NCI-H2227 (cell line): ENCODE measurements around the gene ZFPL1.
"Not testable (repeated sequence)": the region's sequence is repeated elsewhere in the genome, so short reads cannot be mapped to it uniquely, and the experiment has no call there.

Experiments
- DNase-seq: peaks from one replicate; lab custom pipeline; 2025; ENCODE audit not compliant: unreplicated experiment; lab: John Stamatoyannopoulos, UW

Gene ZFPL1

DNA sequence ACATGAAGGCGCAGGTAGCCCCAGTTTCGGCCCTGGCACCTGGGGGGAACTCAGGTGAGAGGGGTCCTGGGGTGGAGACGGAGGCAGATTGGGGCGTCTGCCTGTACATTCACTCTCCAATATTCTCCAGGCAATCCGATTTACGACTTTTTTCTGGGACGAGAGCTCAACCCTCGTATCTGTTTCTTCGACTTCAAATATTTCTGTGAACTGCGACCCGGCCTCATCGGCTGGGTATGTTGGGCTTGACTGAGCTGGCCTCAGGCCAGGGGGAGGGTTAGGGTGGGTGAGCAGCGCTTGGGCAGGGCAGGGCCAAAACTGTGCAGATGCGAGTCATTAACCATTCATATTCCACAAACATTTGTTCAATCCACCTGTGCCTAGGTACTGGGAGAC is 29.3 kb downstream of the ZFPL1 start:
- DNase-seq = no peak

- no peak for DNase-seq
Measured at GRCh38 chr11:65113839-65114238, 29.8 kb downstream of the ZFPL1 start.

- no peak for DNase-seq
Measured at GRCh38 chr11:65114538-65115171, 30.6 kb downstream of the ZFPL1 start.

DNA sequence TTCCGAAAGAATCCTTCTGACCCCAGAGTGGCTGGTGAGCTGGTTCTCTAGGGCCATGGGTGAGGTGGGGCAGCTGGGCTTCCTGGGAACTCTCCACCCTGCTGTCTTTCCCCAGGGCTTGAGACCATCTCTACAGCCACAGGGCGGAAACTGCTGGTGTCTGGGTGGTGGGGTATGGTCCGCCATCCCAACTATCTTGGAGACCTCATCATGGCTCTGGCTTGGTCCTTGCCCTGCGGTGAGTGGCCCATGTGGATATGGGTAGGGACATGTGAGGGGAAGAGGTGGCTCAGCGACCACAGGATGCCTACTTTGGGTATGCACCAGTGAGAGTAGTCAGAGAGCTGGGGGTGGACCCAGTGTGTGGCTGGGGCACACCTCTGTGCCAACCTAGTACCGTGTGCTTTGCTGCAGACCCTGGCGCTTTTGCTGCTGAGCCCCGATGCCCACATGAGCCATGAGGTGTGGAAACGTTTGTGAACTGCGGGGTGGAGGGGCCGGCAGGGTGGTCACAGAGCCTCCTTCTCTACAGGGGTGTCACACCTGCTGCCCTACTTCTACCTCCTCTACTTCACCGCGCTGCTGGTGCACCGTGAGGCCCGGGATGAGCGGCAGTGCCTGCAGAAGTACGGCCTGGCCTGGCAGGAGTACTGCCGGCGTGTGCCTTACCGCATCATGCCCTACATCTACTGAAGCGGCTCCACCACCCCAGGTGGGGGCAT is 31.5 kb downstream of the ZFPL1 start:
- no peak for DNase-seq

- peak; percentile 58 for DNase-seq
Measured at GRCh38 chr11:65116370-65117205, 32.6 kb downstream of the ZFPL1 start.

DNA sequence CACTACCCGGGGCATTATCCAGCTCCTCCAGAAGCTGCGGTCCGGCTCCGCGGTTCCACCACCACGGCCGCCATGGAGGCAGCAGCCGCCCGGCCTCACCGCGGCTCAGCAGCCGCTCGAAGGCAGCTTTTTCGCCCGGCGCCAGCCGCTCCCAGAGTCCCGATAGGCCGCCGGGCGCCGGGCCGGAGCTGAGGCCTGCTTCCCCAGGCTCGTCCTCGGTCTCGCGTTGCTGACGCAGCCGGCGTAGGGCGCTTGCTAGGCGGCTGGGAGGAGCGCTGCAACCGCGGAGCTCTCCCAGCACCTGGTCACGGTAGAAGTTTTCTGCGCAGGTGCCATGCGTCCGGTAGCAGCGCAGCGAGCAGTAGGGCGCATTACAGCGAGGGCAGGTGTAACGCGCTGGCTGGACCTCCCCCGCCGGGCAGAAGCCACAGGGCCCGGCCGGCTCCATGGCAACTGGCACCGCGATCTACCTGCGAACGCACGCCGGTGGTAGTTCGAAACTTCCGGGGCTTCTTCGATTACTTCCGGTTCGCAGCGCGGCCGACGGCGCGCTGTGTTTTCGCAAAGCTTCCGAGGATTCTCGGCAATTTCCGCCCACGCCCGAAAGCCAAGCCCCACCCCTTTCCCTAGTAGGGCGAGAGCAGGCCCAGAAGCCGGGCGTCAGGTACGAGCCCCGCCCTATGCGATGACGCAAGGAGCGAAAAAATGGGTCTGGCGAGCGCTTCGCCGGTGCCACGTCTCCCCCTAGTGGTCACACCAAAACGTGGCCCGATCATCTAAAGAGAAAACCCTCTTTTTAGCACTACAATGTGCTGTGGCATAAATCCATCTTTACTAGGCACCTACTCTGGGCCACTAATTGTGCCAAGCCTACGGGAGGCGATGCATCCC is 33.4 kb downstream of the ZFPL1 start, which contains the start of gene ZNHIT2:
Gene ZNHIT2 (minus strand): TSS at position 496 of the 891 bp plus-strand sequence. CDS start 48 bp downstream, at position 448.
- DNase-seq = peak; percentile 100

GRCh38 chr11:65118097-65118837 is 34.2 kb downstream of the ZFPL1 start:
- no peak for DNase-seq

GRCh38 chr11:65118891-65119669 is 35.1 kb downstream of the ZFPL1 start:
- DNase-seq = not testable (repeated sequence)

DNA sequence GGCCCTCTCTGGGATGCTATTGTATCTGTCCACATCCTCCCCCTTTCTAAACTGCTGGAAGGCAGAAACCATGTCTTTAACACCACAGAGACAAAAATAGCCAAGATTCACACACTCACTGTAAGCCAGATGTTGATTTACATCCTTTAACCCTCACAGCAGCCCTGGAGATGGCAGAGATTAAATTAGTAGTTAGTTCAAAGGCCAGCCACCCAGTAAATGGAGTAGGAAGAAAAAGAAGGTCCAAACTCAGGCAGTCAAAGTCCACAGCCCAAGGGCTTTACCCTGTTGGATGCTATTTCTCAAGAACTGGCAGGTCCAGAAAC is 35.6 kb downstream of the ZFPL1 start:
- DNase-seq = no peak

GRCh38 chr11:65120831-65121230 is 36.8 kb downstream of the ZFPL1 start:
- no peak for DNase-seq

- no peak for DNase-seq
Measured at GRCh38 chr11:65121447-65121864, 37.4 kb downstream of the ZFPL1 start.

DNA sequence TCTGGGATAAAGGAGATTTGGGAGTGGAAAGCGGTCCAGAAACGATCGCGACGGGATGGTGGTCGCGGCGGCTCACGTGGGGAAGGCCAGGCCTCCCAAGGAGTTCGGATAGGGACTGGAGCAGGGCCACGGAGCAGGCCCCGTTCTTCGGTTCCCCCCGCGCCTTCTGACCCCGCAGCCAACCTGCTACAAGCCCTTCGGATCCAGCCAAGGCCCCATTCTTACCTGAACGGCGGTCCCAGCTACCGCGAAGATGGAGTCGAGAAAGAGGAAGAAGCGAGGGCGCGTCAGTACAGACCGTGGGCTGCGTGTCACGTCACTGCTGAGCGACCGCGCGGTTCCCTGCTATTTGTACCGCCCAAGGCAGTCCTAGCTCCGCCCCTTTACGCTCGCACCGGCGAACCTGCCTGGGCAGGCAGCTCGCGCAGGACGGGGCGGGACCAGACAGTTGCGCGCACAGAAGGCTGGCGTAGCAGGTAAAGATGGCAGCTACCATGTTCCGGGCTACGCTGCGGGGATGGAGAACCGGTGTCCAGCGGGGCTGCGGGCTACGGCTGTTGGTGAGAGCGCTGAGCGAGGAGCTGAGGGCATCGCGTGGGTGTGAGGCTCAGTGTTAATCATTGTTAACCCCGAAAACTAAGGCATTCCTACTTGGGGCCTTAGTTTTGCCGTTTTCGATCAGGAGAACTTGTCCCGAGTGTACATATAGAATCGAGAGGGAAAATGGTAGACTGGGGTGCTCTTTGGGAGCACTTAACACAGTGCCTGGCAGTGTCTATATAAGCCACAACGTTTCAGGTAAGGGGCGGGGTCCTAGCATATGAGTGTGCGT is 38.1 kb downstream of the ZFPL1 start, which contains the start of the genes FAU and MRPL49:
Gene FAU (minus strand): TSS at position 270 of the 832 bp plus-strand sequence. CDS start 321 bp downstream, outside the sequence.
Gene MRPL49 (plus strand): TSS at position 457 of the 832 bp plus-strand sequence. CDS start 26 bp downstream, at position 483.
- DNase-seq = peak; percentile 99

GRCh38 chr11:65124480-65125196 is 40.6 kb downstream of the ZFPL1 start:
- no peak for DNase-seq

DNA sequence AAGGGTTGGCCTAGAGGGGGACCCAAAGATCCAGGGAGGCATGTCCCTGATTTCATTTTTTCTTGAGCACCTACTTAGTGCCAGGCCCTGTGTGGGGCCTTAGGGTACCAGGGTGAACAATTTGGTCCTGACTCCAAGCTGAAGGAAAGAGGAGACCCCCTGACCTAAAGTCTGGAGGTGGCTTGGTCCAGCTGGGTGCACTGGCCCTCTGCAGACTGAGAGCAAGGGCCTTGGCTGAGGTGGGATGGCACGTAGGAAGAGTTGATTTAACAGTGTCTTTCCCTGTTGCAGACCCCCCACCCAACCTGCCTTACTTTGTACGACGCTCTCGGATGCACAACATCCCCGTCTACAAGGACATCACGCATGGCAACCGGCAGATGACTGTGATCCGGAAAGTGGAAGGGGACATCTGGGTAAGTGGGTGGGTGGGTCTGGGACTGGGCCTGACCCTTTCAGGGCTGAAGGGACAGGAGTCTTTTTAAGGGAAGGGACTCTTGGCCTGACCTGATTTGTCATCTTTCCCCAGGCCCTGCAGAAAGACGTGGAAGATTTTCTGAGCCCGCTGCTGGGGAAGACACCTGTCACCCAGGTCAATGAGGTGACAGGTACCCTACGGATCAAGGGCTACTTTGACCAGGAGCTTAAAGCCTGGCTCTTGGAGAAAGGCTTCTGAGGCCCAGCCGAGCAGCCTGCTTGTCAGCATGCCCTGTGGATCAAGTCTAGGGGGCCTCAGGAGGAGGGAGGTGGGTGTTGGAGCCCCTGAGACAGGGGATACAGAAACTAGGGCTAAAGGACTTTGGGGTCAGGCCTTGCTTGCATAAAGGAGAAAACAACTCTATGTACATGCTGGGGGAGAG is 41.4 kb downstream of the ZFPL1 start:
- no peak for DNase-seq

DNA sequence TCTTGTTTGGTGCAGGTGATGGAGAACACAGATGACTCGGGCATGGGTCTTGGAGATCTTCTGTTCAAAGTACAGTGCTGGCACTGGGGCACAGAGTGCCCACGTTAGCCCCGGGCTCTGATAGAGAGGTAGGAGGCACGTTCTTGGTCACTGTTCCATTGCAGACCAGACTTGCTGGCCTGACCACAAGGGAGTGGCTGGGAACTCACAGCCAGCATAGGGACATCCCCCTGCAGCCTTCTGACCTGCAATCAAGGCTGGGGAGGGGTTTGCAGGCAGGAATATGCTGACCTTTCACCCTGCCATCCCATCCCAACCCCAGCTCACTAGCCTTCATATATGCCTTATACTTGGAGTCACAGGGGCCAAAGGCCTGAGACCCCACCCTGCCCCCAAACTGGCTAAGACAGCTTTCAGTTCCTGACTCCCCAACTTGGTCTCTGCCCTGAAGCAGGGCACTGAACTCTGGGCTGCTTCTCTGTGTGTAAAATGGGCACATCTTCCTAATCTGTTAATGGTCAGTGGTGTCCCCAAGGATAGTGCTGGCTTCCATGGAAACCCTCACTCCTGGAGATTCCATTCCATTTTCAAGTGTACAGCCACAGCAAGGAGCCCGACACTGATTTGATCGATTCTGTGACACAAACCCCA is 42.7 kb downstream of the ZFPL1 start:
- no peak for DNase-seq
